OCI-LY7 (cell line): ENCODE measurements around the gene CDC42.

Experiments used
- CTCF ChIP-seq: fragments of 200-600 bp; sonication (generic); conservative IDR thresholded peaks from 2 replicates; pipeline ENCODE4 v1.5.1; 2014; ENCODE audit warnings: mild to moderate bottlenecking, antibody characterized with exemption, low read length, moderate library complexity, mixed read lengths
- EZH2phosphoT487 ChIP-seq: fragments of 200-600 bp; sonication (generic); IDR thresholded peaks from 2 replicates; pipeline ENCODE4 v1.6.1; 2018; ENCODE audit warnings: low read depth, borderline replicate concordance, mild to moderate bottlenecking, mixed run types, antibody characterized with exemption, low read length, moderate library complexity, mixed read lengths

GRCh38 chr1:22093513-22093912 is 41.0 kb downstream of the CDC42 start:
- TF ChIP-seq CTCF (no peak), EZH2phosphoT487 (no peak)
